DND-41 (cell line): ENCODE results near the gene GNAI2.

ENCODE experiments used
- CTCF ChIP-seq: IDR thresholded peaks from 2 replicates; pipeline ENCODE4 v1.5.1; 2012; ENCODE audit warnings: borderline replicate concordance, low read length, moderate library complexity, mild to moderate bottlenecking; ENCODE audit not compliant: poor library complexity, severe bottlenecking; ENCODE audit errors: extremely low read depth
- EZH2 ChIP-seq: IDR thresholded peaks from 3 replicates; pipeline ENCODE4 v1.6.1; 2012; ENCODE audit warnings: borderline replicate concordance, low read depth, mild to moderate bottlenecking, moderate library complexity, low read length, inconsistent platforms; ENCODE audit not compliant: severe bottlenecking

GRCh38 chr3:50237133-50237651 is 1.2 kb downstream of the GNAI2 start:
- no peak for TF ChIP-seq CTCF
- no peak for TF ChIP-seq EZH2
